Fibroblast of lung (primary cell): ENCODE results near the gene LYZL4. TPM values are rescaled to one million over a fixed set of nuclear protein-coding genes. Genes with fewer than 3 reads are reported as not detected.

Experiments used
- DNase-seq, 2 donors: peaks; one replicate each; pipeline versions ENCODE4 v3.0.0 to v3.0.0-alpha.2; 2010; ENCODE audit warnings: low read depth in 2 of 2
- H2AFZ ChIP-seq: 2 replicates; pipeline ENCODE4 v1.5.1; 2012; ENCODE audit warnings: low read length, control low read depth, inconsistent platforms
- H3K27ac ChIP-seq: 2 replicates; pipeline ENCODE4 v1.5.1; 2011; ENCODE audit warnings: low read length, control low read depth; ENCODE audit not compliant: insufficient read depth
- H3K27me3 ChIP-seq: 2 replicates; pipeline ENCODE4 v1.5.1; 2011; ENCODE audit warnings: mild to moderate bottlenecking, low read length; ENCODE audit not compliant: control insufficient read depth, insufficient read depth
- H3K36me3 ChIP-seq: 2 replicates; pipeline ENCODE4 v1.5.1; 2011; ENCODE audit warnings: low read length; ENCODE audit not compliant: control insufficient read depth, insufficient read depth
- H3K4me1 ChIP-seq: 2 replicates; pipeline ENCODE4 v1.5.1; 2011; ENCODE audit warnings: low read length; ENCODE audit not compliant: control insufficient read depth, insufficient read depth; ENCODE audit errors: extremely low read depth
- H3K4me2 ChIP-seq: 2 replicates; pipeline ENCODE4 v1.5.1; 2011; ENCODE audit warnings: low read length, control low read depth; ENCODE audit not compliant: insufficient read depth; ENCODE audit errors: extremely low read depth
- H3K4me3 ChIP-seq, 4 experiments: fragments of 200-600 bp in 1 of 4; sonication (generic) in 1 of 4; replicated peaks in 1 of 4; 2 replicates each; pipeline ENCODE4 v1.5.1; 2011 to 2016; ENCODE audit warnings: low read length in 4 of 4, low read depth in 3 of 4, mild to moderate bottlenecking in 3 of 4, control low read depth in 2 of 4, inconsistent platforms in 1 of 4, mixed read lengths in 1 of 4; ENCODE audit not compliant: insufficient read depth in 1 of 4; ENCODE audit errors: control extremely low read depth in 1 of 4
- H3K79me2 ChIP-seq: 2 replicates; pipeline ENCODE4 v1.5.1; 2012; ENCODE audit warnings: mild to moderate bottlenecking, low read length, inconsistent platforms; ENCODE audit not compliant: control insufficient read depth, insufficient read depth
- H3K9ac ChIP-seq: 2 replicates; pipeline ENCODE4 v1.5.1; 2011; ENCODE audit warnings: mild to moderate bottlenecking, low read length, control low read depth; ENCODE audit not compliant: insufficient read depth
- H3K9me3 ChIP-seq: 2 replicates; pipeline ENCODE4 v1.5.1; 2012; ENCODE audit warnings: low read depth, low read length; ENCODE audit not compliant: control insufficient read depth, insufficient read depth
- H4K20me1 ChIP-seq: 2 replicates; pipeline ENCODE4 v1.5.1; 2011; ENCODE audit warnings: low read length; ENCODE audit not compliant: control insufficient read depth, insufficient read depth; ENCODE audit errors: extremely low read depth
- EZH2 ChIP-seq: IDR thresholded peaks from 2 replicates; pipeline ENCODE4 v1.5.1; 2012; ENCODE audit warnings: low read length, control low read depth, mild to moderate bottlenecking; ENCODE audit errors: missing control alignments
- polyA plus RNA-seq, 2 donors: library from polyadenylated mRNA; depleted of rRNA in 1 of 2; stranded (reverse) in 1 of 2; unstranded in 1 of 2; fragments of >200 nt; gene quantifications; 2 replicates each; pipeline ENCODE4 v1.2.1, GENCODE V29; 2011 to 2012; ENCODE audit warnings: missing spikeins in 1 of 2
- total RNA-seq: library from RNA; depleted of rRNA; stranded (reverse); fragments of >200 nt; gene quantifications from 2 replicates; pipeline ENCODE4 v1.2.1, GENCODE V29; 2014
- TF ChIP-seq, protein P1 (sequence below), 2 donors: IDR thresholded peaks in 1 of 2; conservative IDR thresholded peaks in 1 of 2; 1 replicate in 1 of 2; 2 replicates in 1 of 2; pipeline ENCODE4 v1.5.1; 2011 to 2012; ENCODE audit warnings: low read length in 2 of 2, control low read depth in 1 of 2, inconsistent platforms in 1 of 2, low read depth in 1 of 2, mild to moderate bottlenecking in 1 of 2

Gene LYZL4
- total and polyA plus RNA-seq, 2 donors (not counting 1 experiment from before 2014, with no cell fraction given): not detected

DNA sequence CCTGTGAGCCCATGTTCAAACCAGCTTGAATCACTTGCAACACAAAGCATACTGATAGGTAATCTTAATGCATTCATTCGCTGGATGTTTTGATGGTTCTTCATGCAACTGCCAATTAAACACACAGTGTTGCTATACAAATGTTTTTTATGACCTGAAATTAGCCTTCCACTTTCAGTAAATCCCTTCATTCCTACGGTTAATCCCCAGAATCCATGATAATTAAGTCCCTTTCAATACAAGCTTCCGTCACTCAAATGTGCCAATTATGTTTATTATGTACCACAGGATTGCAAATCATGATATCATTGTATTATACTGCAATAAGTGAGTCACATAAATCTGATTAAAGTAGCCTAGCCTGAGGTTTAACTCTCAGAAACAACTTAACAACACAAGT, 14.5 kb upstream of the LYZL4 start:
- TF ChIP-seq EZH2: no peak
- TF ChIP-seq, protein P1, sequence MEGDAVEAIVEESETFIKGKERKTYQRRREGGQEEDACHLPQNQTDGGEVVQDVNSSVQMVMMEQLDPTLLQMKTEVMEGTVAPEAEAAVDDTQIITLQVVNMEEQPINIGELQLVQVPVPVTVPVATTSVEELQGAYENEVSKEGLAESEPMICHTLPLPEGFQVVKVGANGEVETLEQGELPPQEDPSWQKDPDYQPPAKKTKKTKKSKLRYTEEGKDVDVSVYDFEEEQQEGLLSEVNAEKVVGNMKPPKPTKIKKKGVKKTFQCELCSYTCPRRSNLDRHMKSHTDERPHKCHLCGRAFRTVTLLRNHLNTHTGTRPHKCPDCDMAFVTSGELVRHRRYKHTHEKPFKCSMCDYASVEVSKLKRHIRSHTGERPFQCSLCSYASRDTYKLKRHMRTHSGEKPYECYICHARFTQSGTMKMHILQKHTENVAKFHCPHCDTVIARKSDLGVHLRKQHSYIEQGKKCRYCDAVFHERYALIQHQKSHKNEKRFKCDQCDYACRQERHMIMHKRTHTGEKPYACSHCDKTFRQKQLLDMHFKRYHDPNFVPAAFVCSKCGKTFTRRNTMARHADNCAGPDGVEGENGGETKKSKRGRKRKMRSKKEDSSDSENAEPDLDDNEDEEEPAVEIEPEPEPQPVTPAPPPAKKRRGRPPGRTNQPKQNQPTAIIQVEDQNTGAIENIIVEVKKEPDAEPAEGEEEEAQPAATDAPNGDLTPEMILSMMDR (conservative IDR thresholded peaks at IDR 0.05 in 1 of 2, IDR thresholded peaks at IDR 0.05 in 1 of 2; ENCODE audit: low read depth in 1 of 2, low read length in 2 of 2): no peak
- no peaks in the 10 kb centered on the region for H3K79me2 ChIP-seq
- H3K27ac ChIP-seq: no peak overlapping the region
- H3K4me1 ChIP-seq: no peaks in the 10 kb centered on the region
- H3K9ac ChIP-seq: no peak overlapping the region
- H3K36me3 ChIP-seq: no peaks in the 10 kb centered on the region
- H3K9me3 ChIP-seq: no peaks in the 10 kb centered on the region
- H3K27me3 ChIP-seq: no peaks in the 10 kb centered on the region
- no peak overlapping the region for H3K4me2 ChIP-seq
- H2AFZ ChIP-seq: no peak overlapping the region
- no peak for DNase-seq
- no peak overlapping the region for H3K4me3 ChIP-seq
- no peaks in the 10 kb centered on the region for H4K20me1 ChIP-seq

DNA sequence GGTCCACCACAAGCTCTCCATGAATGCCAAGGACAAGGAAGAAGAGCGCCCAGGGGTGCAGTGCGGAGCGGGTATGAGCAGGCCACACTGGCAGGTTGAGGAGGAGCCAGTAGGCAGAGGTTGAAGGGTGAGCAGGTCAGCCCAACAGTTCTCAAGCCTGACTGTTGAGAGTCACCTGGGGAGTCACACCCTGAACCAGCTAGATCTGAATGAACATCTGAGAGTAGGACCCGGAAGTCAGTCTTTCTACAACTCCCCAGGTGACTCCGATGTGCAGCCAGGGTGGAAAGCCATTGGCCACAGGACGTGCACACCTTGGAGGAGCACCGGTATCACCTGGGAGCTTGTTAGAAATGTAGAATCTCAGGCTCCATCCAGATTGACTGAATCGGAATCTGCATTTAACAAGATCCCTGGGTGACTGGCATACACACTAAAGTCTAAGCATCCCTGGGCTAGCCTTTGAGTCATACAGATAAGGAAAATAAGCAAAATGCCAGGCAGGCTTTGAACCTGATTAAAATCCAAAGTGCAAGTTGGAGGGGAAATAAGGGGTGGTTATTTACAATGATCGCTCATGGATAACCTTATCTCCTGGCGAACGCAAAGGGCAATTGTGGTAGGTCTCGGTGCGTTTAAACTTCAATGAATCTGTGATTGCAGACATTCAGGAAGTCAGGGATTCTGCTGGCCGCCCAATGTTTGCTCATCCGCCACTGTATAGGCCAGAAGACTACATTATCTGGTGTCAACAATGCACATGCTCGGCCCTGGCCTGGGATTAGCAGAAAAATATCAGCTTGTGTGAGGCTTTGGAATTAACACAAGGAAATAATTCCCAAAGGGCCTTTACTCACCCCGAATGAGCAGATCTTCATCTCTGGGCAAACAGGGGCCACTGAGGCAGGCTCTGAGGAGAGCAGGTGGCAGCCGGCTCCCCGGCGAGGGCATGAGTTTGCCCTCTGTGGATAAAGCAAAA, 11.7 kb upstream of the LYZL4 start:
- no peak for DNase-seq
- Histone ChIP-seq H3K4me3 (no peak overlapping the region), H3K27me3 (no peaks in the 10 kb centered on the region), H2AFZ (no peak overlapping the region), H3K27ac (no peak overlapping the region), H3K9me3 (no peaks in the 10 kb centered on the region), H3K4me2 (no peak overlapping the region), H4K20me1 (no peaks in the 10 kb centered on the region), H3K36me3 (no peaks in the 10 kb centered on the region), H3K9ac (no peak overlapping the region), H3K4me1 (no peaks in the 10 kb centered on the region), H3K79me2 (no peaks in the 10 kb centered on the region)
- TF ChIP-seq EZH2: no peak
- TF ChIP-seq, protein P1 (conservative IDR thresholded peaks at IDR 0.05 in 1 of 2, IDR thresholded peaks at IDR 0.05 in 1 of 2; ENCODE audit: low read depth in 1 of 2, low read length in 2 of 2): no peak

DNA sequence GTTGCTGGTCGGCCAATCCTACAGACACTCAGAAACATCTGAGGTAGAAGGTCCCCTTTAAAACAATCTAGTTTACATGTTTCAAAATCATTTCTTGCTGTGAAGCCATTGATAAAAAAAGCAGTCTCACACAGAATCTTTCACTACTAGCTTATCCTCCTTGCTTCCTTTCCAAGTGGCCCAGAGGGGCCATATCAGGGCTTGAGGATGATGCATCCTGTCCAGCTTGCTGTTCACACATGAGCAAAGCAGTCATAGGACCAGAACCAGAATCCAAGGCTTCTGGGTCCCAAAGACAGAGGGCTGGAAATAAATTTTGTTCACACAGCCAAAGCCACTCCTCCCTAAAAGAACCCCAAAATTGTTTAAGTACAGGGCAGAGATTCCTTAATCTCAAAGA, 9.2 kb upstream of the LYZL4 start:
- Histone ChIP-seq H3K4me1 (no peaks in the 10 kb centered on the region), H3K27me3 (no peaks in the 10 kb centered on the region), H3K9me3 (no peaks in the 10 kb centered on the region), H3K4me2 (no peak overlapping the region), H3K9ac (no peak overlapping the region), H3K36me3 (no peaks in the 10 kb centered on the region), H3K79me2 (no peaks in the 10 kb centered on the region), H4K20me1 (no peaks in the 10 kb centered on the region), H3K4me3 (no peak overlapping the region), H3K27ac (no peak overlapping the region), H2AFZ (no peak overlapping the region)
- TF ChIP-seq EZH2: no peak
- TF ChIP-seq, protein P1 (conservative IDR thresholded peaks at IDR 0.05 in 1 of 2, IDR thresholded peaks at IDR 0.05 in 1 of 2; ENCODE audit: low read depth in 1 of 2, low read length in 2 of 2): no peak
- no peak for DNase-seq
